ENCODE measurements around the gene GHR. TPM values are rescaled to one million over a fixed set of nuclear protein-coding genes. Genes with fewer than 3 reads are reported as not detected.

The GHR gene
- total RNA-seq, 6 donors from 2014 or later, result 3.0 to 7.4 (median 4.2) TPM

GRCh38 chr5:42526179-42526578 is 102.9 kb downstream of the GHR start:
- no peak for TF ChIP-seq EP300 (IDR thresholded peaks at IDR 0.05)
- no peak for TF ChIP-seq POLR2AphosphoS5 (IDR thresholded peaks at IDR 0.05)
- no peak for TF ChIP-seq POLR2A (IDR thresholded peaks at IDR 0.05)
- TF ChIP-seq CTCF (IDR thresholded peaks at IDR 0.05), result no peak
- no peak for DNase-seq

GRCh38 chr5:42531611-42532010 is 108.4 kb downstream of the GHR start:
- no peaks in the 10 kb centered on the region for H3K36me3 ChIP-seq
- no peak for DNase-seq
- WGBS, 2 donors, result 81% methylated on average over 2 of the region's 2 CpGs
- no peaks in the 10 kb centered on the region for H3K4me1 ChIP-seq
- no peaks in the 10 kb centered on the region for H3K27me3 ChIP-seq
- H3K27ac ChIP-seq, result no peak overlapping the region
- no peak overlapping the region for H3K4me3 ChIP-seq
- no peak for ATAC-seq (ENCODE audit: low FRiP score in 2 of 2)
- TF ChIP-seq EP300 (IDR thresholded peaks at IDR 0.05) (no peak), POLR2AphosphoS5 (IDR thresholded peaks at IDR 0.05) (no peak), POLR2A (IDR thresholded peaks at IDR 0.05) (no peak), CTCF (IDR thresholded peaks at IDR 0.05) (no peak)
- H3K9me3 ChIP-seq, result no peaks in the 10 kb centered on the region

More at GRCh38 chr5:42526179-42526578, 102.9 kb downstream of the GHR start:
- no peaks in the 10 kb centered on the region for H3K36me3 ChIP-seq
- no peak for ATAC-seq (ENCODE audit: low FRiP score in 2 of 2)
- H3K27ac ChIP-seq, result no peak overlapping the region
- WGBS, 2 donors, result 91 to 100% methylated on average over 1 of the region's 1 CpG
- no peaks in the 10 kb centered on the region for H3K27me3 ChIP-seq
- no peaks in the 10 kb centered on the region for H3K4me1 ChIP-seq
- H3K9me3 ChIP-seq, result no peaks in the 10 kb centered on the region
- no peak overlapping the region for H3K4me3 ChIP-seq

GRCh38 chr5:42542106-42542505 is 118.9 kb downstream of the GHR start:
- Histone ChIP-seq H3K4me3 (no peak overlapping the region), H3K27me3 (no peaks in the 10 kb centered on the region), H3K27ac (no peak overlapping the region), H3K4me1 (no peaks in the 10 kb centered on the region), H3K9me3 (peaks cover 0 to 18% (median 8%) of the 10 kb centered on the region in 4 donors), H3K36me3 (no peaks in the 10 kb centered on the region)
- DNase-seq, result no peak
- TF ChIP-seq CTCF (IDR thresholded peaks at IDR 0.05) (no peak), POLR2AphosphoS5 (IDR thresholded peaks at IDR 0.05) (no peak), POLR2A (IDR thresholded peaks at IDR 0.05) (no peak), EP300 (IDR thresholded peaks at IDR 0.05) (no peak)
- no peak for ATAC-seq (ENCODE audit: low FRiP score in 2 of 2)

- Histone ChIP-seq H3K36me3 (no peaks in the 10 kb centered on the region), H3K4me1 (peaks cover 0 to 3% (median 0%) of the 10 kb centered on the region in 4 donors), H3K4me3 (no peak overlapping the region), H3K27me3 (no peaks in the 10 kb centered on the region), H3K27ac (no peak overlapping the region), H3K9me3 (peaks cover 0 to 18% (median 8%) of the 10 kb centered on the region in 4 donors)
- ATAC-seq (ENCODE audit: low FRiP score in 2 of 2) (no peak), DNase-seq (no peak)
- 79 to 82% methylated on average over 3 of the region's 3 CpGs for WGBS, 2 donors
- TF ChIP-seq CTCF (IDR thresholded peaks at IDR 0.05) (no peak), POLR2A (IDR thresholded peaks at IDR 0.05) (no peak), EP300 (IDR thresholded peaks at IDR 0.05) (no peak), POLR2AphosphoS5 (IDR thresholded peaks at IDR 0.05) (no peak)
Observed at GRCh38 chr5:42543774-42544173, 120.5 kb downstream of the GHR start.

- Histone ChIP-seq H3K9me3 (peaks cover 0 to 5% (median 2%) of the 10 kb centered on the region in 4 donors), H3K4me3 (no peak overlapping the region), H3K27me3 (no peaks in the 10 kb centered on the region), H3K36me3 (no peaks in the 10 kb centered on the region), H3K4me1 (peaks cover 0 to 3% (median 0%) of the 10 kb centered on the region in 4 donors), H3K27ac (no peak overlapping the region)
- DNase-seq, result no peak
- ATAC-seq (ENCODE audit: low FRiP score in 2 of 2), result no peak
- WGBS, 2 donors, result 75 to 96% methylated on average over 3 of the region's 3 CpGs
- TF ChIP-seq EP300 (IDR thresholded peaks at IDR 0.05) (no peak), CTCF (IDR thresholded peaks at IDR 0.05) (no peak), POLR2AphosphoS5 (IDR thresholded peaks at IDR 0.05) (no peak), POLR2A (IDR thresholded peaks at IDR 0.05) (no peak)
Observed at GRCh38 chr5:42545038-42545437, 121.8 kb downstream of the GHR start.
